ENCODE measurements around the gene BRD4.

Gene BRD4

DNA sequence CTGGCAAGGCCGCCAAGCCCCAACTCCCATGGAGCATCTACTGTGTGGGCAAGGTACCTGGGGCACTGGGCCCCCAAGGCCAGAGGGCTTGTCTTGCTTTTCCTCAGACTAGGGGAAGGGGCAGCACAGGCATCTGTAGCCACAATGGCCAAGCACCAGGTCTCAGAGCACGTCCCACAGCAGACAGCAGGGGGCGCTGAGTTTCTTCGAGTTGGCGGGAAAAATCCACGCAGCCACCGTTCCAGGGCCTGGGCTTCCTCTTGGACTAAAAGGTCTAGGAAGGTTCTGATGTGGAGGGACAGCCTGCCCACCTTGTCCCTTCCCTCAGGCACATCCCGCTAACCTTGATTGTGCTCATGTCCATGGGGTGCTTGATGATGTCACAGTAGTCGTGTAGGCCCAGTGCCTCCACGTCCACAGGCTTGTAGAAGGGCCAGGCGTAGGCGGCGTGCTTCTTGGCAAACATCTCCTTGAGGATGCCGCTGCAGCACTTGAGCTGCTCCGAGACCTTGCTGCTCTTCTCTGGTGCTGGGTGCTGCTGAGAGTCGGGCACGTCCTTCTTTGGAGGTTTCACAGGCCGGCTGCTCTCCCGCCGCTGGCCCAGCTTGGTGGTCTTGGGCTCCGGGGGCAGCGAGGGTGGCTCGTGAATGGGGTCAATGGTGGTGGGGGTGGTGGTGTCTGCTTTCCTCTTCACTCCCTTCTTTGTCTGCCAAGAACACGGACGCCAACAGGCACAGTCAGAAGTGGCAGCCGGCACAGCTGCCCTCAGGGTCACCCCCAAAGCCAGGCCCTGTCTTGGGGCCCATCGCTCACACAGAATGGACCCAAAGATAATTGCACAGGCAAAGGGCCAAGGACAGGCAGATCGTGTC, 68.0 kb downstream of the BRD4 start:
- DNase-seq, result peak; percentile 44

DNA sequence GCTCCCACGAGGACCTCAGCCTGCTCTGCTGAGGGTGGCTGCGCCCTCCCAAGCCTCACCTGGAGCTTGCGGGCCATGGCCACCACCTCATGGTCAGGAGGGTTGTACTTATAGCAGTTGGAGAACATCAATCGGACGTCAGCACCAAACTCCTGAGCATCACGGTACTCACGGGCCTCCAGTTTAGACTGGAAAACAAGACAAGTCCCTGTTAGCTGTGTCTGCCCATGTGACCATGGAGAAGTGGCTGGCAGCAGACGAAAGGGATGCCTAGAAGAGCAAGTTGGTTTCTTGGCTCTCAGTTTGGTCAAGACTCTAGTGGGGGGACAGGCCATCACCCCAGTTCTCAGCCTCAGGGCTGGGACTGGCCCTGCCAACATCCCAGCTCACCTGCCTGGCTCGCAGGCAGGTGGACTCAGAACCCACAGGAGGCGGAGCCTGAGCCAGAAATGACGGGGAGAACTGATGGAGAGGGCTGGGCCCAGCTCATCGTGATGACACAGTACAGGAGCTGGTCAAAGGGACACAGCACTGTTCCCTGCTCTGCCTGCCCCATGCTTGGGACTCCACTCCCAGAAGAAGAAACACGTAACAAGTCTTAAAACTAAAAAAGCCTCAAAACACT, 68.9 kb downstream of the BRD4 start:
- no peak for DNase-seq

DNA sequence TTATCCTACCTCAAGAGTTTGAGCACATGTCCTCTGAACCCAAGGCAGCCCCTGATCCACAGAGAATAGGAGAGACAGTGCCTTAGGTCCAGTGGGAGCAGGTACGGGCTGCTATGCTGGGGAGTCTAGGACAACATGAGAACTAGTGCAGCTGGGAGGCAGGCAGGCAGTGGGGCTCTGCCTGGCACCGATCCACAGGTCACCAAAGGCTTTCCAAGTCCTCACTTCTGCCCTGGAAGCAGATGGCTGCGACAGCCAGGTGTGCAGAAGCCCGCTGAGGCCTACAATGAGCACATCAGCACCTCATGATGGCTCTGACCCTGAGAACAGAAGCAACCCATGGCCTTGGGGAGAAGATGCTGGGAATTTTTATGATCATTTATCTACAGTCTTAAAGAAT, 70.3 kb downstream of the BRD4 start:
- DNase-seq, result no peak

DNA sequence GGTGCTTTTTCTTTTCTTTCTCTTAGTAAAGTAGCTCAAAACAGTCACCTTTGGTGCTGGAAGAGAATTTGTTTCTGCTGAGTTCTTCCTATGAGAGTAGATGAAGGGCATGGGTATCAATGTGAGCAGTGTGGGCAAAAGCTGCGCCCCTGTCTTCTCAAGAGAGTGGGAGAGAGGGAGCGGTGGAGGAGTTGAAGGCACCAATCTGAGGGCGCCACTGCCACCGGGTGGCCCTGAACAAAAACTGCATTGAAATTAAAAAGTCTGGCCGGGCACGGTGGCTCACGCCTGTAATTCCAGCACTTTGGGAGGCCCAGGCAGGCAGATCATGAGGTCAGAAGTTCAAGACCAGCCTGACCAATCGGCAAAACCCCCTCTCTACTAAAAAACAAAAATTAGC, 71.4 kb downstream of the BRD4 start:
- no peak for DNase-seq

DNA sequence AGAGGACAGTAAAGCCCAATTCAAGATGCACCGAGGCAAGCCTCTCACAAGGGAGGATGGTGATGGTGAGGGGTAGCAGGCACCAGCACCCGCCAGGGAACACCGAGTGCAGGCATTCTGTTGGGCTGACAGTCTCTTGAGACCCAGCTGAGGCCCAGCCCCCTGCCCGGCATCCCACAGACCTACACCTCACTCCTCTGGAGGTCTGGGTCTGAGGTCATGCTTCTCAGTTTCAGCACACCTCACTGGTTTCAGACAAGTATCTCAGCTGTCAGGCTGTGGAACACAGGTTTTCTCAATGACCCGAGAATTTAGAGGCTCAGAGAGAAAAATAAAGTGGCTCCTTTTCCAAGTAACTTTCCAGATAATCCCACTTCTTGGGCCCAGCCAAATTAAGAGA, 72.4 kb downstream of the BRD4 start:
- no peak for DNase-seq

DNA sequence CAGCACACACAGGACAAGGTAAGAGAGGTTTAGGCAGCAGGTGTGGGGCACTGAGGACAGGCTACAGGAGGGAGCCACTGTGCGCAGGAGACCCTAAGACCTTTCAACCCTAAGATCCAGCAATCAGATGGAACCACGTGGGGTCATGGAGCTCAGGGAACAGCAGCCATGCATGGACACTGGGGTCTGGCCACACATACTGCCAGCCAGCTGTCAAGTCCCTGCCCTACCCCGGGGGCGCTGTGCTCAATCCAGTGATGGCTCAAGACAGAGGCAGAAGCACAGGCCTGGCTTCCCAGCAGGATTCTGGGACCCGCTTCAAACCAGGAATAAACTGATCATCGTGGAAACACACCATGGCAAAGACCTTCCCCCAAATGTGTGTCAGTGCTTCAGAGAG, 74.6 kb downstream of the BRD4 start:
- no peak for DNase-seq

DNA sequence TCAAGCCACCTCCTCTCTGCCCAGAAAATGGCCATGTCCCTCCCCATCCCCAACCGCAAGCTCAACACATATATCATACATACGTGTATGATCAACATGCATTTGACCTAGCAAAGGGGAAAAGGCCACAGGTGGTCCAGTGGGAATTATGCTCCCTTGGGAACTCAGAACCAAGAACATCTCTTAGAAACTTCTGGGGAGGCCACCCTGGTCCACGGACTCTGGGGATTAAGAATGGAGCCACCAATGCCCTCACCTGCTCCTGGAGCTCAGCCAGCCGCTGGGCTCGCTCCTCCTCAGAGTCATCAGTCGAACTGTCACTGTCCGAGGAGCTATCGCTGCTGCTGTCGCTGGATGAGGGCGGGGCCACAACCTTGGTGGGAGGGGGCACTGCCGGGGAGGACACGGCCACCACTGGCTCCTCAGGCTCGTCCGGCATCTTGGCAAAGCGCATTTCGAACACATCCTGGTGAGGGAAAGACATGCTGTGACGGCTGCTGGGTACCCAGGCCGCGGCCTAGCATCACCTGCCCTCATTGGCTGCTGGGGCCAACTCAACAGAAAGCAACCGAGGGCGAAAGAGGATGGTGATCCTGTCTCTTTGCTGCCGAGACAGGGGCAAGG, 75.5 kb downstream of the BRD4 start:
- no peak for DNase-seq

DNA sequence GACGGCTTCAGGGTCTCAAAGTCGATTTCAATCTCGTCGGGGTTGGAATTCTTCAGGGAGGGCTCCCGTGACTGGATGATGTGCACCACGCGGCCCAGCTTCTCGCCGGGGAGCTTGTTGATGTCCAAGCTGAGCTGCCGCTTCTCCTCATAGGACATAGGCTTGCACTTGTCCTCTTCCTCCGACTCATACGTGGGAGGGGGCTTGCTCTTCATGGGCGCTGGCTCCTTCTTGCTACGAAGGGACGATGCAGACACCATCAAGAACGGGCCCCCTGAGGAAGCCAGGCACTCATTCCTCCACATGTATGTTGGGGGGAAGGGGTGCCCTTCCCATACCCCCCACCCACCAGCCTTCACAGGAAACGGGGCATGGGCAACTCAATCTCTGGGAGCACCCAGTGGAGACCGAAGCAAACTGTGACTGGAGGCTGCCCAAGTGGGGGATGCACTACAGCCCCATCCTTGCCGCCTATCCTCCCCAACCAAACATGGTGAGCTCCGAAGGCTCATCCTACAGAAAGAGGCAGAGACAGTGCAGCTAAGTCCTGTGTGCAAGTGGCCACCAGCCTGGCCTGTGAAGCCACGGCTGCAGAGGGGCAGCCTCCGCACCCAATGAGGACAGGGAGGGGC, 76.9 kb downstream of the BRD4 start:
- no peak for DNase-seq

DNA sequence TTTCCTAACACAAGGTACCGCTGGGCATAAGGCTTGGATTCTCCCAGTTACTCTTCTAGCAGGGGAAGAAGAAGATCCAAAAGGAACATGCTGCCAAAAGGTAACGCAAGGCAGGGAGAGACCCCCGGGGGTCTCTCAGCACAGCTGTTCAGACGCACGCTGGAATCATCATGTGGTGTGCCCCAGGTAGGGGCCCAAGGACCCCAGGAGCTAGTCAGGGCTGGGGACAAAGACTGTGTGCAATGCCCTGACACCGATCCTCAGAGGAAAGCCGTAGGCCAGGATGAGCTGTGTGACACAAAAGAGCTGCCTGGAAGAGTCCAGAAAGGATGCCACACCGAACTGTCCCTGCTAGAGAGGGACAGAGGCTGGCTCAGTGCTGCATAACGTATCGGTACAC, 77.8 kb downstream of the BRD4 start:
- DNase-seq, result no peak

DNA sequence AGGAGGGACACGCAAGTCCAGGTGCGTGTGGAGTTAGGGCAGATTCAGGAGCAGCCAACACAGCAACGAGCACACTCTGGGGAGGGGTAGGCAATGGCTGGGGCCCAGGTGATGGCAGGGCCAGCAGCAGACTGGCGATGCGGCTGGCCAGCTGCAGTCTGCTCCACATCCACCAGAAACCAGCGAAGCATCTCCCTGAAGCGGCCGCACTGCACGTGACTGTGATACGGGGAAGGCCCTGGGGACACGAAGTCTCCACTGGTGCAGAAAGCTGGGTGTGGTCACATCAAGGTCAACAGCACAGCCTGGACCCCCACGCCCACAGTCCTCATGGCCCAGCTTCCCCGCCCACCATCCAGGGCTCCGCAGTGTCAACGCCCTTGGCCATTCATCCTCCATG, 78.8 kb downstream of the BRD4 start:
- no peak for DNase-seq

DNA sequence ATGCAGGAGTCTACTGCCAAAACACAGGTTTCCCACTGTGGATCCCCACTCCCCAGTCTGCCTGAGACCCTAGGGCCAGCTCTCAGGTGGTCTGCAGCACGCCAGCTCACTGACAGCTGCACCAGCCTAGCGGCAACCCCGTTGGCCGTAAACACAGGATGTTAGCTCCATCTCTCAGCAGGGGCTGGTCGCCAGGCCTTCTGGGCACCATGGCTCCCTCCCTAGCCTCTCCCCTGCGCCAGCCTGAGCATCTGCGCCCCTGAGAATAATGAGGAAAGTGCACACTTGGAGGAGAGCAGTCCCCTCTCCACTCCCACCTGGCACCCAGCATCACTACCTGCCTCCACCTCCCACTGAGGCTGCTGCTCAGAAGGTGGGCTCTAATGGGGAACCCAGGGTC, 79.3 kb downstream of the BRD4 start:
- peak; percentile 45 for DNase-seq

DNA sequence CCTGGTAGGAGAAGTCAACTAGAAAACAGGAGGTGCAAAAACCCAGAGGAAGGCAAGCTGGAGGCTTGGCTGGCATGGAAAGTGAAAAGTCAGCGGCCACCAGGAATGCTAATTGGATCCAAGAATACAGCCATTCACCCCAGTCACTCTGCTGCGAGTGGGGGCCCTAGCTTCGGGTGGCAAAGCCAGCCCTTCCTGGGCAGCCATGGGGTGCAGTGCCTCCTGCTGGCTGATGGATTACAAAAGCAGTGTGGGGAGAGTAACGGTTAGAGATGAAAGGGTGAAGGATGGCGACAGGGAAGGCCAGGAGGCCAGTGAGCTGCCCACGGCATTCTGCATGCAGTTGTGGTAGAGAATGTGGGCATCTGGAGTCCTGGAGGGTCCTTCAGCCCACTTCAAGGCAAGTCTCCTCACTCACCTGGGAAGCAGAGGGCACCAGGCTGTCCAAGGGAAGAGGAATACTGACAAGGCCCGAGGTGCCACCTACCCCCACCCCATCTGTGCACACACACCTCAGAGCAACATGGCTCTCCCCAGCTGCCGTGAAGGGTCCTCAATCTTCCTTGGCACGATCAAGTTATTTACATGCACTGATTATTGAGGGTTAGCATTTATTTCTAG, 79.8 kb downstream of the BRD4 start:
- DNase-seq, result no peak

DNA sequence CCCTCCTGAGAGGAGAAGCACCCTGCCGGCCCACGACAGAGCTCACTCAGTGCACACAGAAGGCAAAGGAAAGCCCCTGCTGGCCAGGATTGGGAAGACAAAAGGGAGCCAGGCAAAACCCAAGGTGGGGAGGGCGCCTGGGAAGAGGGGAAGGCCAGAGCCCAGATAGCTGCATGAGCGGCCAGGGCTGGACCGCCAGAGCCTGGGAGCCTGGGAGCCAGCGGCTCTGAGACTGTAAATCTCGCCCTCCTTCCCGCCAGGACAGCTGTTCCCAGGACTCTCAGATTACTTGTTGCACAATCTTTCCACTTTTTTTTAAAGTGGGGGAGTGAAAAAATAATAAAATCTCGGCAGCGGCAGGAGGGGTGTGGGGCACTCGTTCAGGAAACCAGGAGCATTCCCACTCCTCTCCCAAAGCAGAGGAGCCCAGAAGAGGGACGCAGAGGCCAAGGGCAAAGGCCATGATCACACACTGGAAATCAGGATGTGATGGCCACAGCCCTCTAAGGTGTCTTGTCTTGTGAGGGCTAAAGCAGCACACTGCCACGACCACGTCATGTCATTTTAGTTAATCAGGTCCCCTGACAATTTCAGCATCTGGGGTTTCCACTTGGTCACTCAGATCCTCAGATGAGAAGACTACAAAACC, 80.5 kb downstream of the BRD4 start:
- peak; percentile 35 for DNase-seq

DNA sequence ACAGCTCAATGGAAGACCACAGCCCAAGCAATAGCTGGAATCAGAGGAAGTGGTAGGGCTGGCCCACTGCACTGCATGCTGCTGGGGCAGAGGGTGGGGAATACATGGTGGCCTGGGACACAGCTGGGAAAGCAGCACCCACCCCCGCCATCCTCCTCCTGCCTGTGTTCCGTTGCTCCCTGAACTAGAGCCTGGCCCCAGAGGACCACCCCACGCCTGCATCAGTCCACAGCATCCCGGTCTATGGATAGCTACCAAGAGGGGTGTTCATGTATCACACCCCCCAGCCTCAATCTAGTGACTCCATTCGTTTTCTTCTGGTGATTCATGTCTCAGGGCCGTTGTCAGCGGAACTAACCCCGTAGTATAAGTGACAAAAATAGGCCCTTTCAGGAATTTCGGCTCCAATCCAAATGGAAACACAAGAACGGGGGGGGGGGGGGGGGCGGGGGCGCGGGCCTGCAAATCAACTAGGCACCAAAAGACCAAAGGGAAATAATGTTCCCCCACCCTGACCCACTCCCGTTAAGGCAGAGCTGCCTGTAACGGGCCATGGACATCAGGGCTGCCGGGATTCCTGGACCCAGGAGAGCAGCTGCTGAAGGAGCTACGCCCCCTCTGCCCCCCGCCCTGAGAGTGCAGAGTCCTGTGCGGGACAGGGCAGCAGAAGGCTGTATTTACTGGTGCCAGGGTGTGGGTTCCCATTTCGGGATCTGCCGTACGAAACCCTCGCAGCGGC, 81.2 kb downstream of the BRD4 start:
- no peak for DNase-seq

DNA sequence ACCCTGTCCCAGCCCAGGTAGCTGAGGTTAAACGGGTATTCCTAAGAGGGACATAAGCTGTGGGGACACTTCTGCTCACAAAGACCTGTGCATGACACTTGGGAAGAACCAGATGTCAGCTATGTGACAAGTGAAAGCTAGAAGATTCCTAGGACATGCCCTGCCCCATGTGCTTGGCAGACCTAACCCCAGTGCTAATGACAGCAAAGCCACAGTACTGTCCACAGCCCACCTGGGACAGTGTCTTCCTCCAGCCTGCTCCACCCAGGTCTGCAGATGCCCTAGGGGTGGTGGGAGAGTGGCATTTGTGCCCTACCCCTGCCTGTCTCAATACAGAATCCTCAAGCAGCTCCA, 81.7 kb downstream of the BRD4 start:
- no peak for DNase-seq

DNA sequence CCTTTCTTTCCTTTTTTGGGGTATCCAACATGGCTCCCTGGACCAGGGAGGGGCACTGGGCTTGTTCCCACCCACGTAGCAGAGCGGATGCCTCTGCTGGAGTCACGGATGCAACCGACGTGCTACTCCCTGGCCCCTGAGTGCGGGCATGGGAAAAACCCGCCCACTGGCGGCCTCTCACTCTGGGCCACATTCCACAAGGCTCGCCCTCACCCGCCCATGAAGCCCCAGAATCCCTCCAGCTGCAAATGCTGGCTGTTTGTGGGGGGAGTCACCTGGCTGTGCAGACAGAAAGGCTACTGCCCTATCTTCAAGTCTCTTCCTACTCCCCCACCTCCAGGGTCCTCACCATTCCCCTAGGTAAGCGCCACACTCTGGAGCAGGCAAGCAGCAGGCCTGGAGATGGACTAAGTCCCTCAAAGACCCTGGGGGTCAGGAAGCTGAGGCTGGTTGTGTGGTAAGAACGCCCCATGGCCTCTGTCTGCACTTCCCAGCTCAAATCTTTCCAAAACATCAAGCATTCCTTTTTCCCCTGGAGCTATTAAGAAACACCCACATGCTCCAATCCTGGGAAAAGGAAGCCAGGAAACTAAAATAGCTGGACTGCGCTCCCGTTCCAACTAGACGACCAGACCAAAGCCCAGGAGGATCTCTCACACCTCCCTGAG, 82.2 kb downstream of the BRD4 start:
- DNase-seq, result no peak

DNA sequence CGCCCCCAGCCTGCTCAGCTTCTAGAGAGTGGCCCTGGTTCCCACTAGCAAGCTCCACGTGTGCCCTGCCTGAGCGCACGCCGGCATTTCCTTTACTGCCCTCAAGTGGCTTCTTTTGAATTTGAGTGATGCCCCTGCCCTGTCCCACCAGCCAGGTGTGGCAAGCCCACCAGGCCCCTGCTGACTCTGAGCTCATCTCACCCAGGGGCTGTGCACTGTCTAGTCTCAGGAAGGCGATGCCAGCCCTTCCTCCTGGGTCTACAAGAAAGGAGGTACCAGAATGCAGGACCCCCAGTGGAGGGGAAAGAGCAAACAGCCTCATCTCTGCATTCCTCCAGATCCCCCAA, 82.8 kb downstream of the BRD4 start:
- DNase-seq, result no peak

DNA sequence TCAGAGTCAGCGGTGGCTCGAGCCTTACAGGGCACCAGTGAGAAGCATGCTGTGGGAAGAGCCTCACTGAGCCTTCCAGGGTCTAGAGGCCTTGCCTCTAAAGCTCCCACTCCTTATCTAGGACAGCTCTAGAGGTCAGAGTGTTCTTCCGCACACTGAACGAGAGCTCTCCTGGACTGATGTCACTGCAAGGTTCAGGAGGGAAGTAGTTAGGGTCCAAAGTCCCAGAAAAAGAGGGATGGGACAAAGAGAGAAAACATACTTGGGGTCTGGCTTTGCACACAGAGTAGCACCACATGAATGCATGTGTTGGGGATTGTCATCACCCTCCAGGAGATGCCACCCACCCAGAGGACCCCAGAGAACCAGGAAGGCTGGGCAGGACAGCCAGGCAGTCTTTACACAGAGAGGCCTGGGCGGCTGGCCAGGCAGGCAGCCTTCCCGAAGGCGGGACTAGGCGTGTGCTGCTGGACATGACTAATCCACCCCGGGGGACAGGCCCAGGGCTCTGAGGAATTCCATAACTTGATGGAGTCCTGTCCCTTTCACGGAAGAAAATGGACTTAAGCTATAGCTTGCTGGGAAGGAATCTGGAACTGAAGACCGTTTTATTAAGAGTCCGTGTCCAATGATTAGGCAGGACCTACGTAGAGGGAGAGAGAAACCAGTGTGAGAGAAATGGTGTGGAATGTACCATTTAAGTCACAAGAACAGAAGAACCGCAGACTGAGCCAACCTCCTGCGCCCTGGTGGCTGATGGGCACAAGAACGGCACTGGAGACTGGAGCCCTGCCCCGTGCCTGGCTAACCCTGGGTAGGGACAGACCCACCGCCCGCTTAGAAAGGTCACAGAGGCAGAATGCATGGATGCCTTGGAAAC, 83.5 kb downstream of the BRD4 start:
- no peak for DNase-seq

DNA sequence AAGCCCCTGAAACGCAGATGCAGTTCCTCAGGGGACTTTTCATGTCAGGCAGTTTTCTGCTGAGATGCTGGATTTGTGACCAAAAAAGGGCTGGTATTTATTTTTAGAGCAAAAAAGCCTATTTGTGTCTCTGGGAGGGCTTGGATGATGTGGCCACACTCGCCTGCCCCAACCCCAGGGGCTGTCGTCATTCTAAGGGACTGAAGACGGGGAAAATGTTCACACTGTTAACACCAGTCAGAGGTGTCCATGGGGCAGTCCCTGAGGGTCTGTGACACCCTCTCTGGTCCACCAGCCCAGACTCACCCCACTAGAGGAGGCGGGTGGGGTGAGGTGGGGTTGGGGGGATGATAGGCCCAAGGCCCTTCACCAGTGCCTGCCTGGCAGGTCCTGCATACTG, 84.2 kb downstream of the BRD4 start:
- no peak for DNase-seq

All from NCI-H2171 (cell line).